Measurements from ENCODE around the gene SYT17. TPM values are rescaled to one million over a fixed set of nuclear protein-coding genes. Genes with fewer than 3 reads are reported as not detected.

SYT17 gene
- total and polyA plus RNA-seq, 12 donors = 1.1 to 6.5 (median 3.1) TPM

GRCh38 chr16:19304750-19305149 is 136.7 kb downstream of the SYT17 start:
- intact Hi-C loops (cut with DNase I) = no loop called here
- Histone ChIP-seq H3K27ac (no peak overlapping the region), H3K4me3 (no peak overlapping the region), H3K36me3 (replicated peaks in 1 of 2) (no peaks in the 10 kb centered on the region), H3K4me1 (replicated peaks in 1 of 2) (no peaks in the 10 kb centered on the region), H3K9me3 (replicated peaks in 1 of 3) (no peaks in the 10 kb centered on the region), H3K27me3 (no peaks in the 10 kb centered on the region)
- 52 to 83% (median 65%) methylated on average over 2 of the region's 2 CpGs for WGBS, 4 donors
- TF ChIP-seq CTCF (IDR thresholded peaks at IDR 0.05) (no peak), POLR2A (IDR thresholded peaks at IDR 0.05) (no peak)
- DNase-seq = peak in 1 of 7 donors; percentile 6

GRCh38 chr16:19305443-19305842 is 137.4 kb downstream of the SYT17 start:
- Histone ChIP-seq H3K9me3 (replicated peaks in 1 of 3) (no peaks in the 10 kb centered on the region), H3K4me3 (no peak overlapping the region), H3K4me1 (replicated peaks in 1 of 2) (no peaks in the 10 kb centered on the region), H3K27ac (no peak overlapping the region), H3K36me3 (replicated peaks in 1 of 2) (no peaks in the 10 kb centered on the region), H3K27me3 (no peaks in the 10 kb centered on the region)
- TF ChIP-seq CTCF (IDR thresholded peaks at IDR 0.05) (no peak), POLR2A (IDR thresholded peaks at IDR 0.05) (no peak)
- DNase-seq = no peak
- intact Hi-C loops (cut with DNase I) = no loop called here
- 82 to 99% (median 89%) methylated on average over 2 of the region's 2 CpGs for WGBS, 4 donors

GRCh38 chr16:19307587-19308241 is 139.7 kb downstream of the SYT17 start:
- Histone ChIP-seq H3K36me3 (replicated peaks in 1 of 2) (no peaks in the 10 kb centered on the region), H3K4me1 (replicated peaks in 1 of 2) (no peaks in the 10 kb centered on the region), H3K27me3 (no peaks in the 10 kb centered on the region), H3K4me3 (no peak overlapping the region), H3K9me3 (replicated peaks in 1 of 3) (no peaks in the 10 kb centered on the region), H3K27ac (no peak overlapping the region)
- DNase-seq = no peak
- intact Hi-C loops (cut with DNase I) = no loop called here
- 50 to 67% (median 58%) methylated on average over 8 of the region's 8 CpGs for WGBS, 4 donors
- TF ChIP-seq CTCF (IDR thresholded peaks at IDR 0.05) = no peak
- no peak for TF ChIP-seq POLR2A (IDR thresholded peaks at IDR 0.05)

- Histone ChIP-seq H3K36me3 (replicated peaks in 1 of 2) (no peaks in the 10 kb centered on the region), H3K27ac (no peak overlapping the region), H3K4me3 (no peak overlapping the region), H3K27me3 (no peaks in the 10 kb centered on the region), H3K9me3 (replicated peaks in 1 of 3) (no peaks in the 10 kb centered on the region), H3K4me1 (replicated peaks in 1 of 2) (no peaks in the 10 kb centered on the region)
- intact Hi-C loops (cut with DNase I) = no loop called here
- no peak for TF ChIP-seq CTCF (IDR thresholded peaks at IDR 0.05)
- TF ChIP-seq POLR2A (IDR thresholded peaks at IDR 0.05) = no peak
- DNase-seq = no peak
- WGBS, 4 donors = 48 to 73% (median 70%) methylated on average over 1 of the region's 1 CpG
Observed at GRCh38 chr16:19308392-19308791, 140.4 kb downstream of the SYT17 start.

Measured in adrenal gland (tissue), 12 donors.